K562 treated with DMSO at 1 percent for 48 hours (cell line): ENCODE results near the gene DTYMK. TPM values are rescaled to one million over a fixed set of nuclear protein-coding genes. Genes with fewer than 3 reads are reported as not detected.

ENCODE experiments used
- total RNA-seq: library from RNA; unstranded; fragments of 300-600 nt; gene quantifications from 2 replicates; pipeline ENCODE4 v1.2.3, GENCODE V29; 2022; ENCODE audit warnings: low replicate concordance; ENCODE audit errors: extremely low read depth

DTYMK gene
- not detected in 2 replicates for total RNA-seq

GRCh38 chr2:241686650-241687425, at the start of gene DTYMK:
TSS of gene DTYMK (minus strand) at chr2:241686815. CDS start at chr2:241686783, 32 bp downstream.

GRCh38 chr2:241734467-241735208, 48.0 kb upstream of the DTYMK start, which contains the start of gene D2HGDH:
TSS of gene D2HGDH (plus strand) at chr2:241734630. CDS start at chr2:241735225, 595 bp downstream.

GRCh38 chr2:241701399-241702154, 15.0 kb upstream of the DTYMK start, which contains the start of gene ING5:
TSS of gene ING5 (plus strand) at chr2:241702039. CDS start at chr2:241702066, 27 bp downstream.

GRCh38 chr2:241637018-241637794, 49.4 kb downstream of the DTYMK start, which contains the start of the genes ATG4B and THAP4:
TSS of gene ATG4B (plus strand) at chr2:241637693. CDS start at chr2:241637715, 22 bp downstream.
TSS of gene THAP4 (minus strand) at chr2:241637158. CDS start at chr2:241637017, 141 bp downstream.

Other genes starting within 250 kb of the DTYMK start
- 745 TPM in 1 of 2 replicates, not detected in the other for gene STK25, start 178.2 kb downstream of the DTYMK start, total RNA-seq
- not detected in 2 replicates for gene BOK, start 128.1 kb downstream of the DTYMK start, total RNA-seq
- 613 TPM in 1 of 2 replicates, not detected in the other for gene THAP4, start 49.7 kb downstream of the DTYMK start, total RNA-seq
- not detected in 2 replicates for gene ATG4B, start 49.1 kb downstream of the DTYMK start, total RNA-seq
- gene ING5, start 15.2 kb upstream of the DTYMK start, total RNA-seq, result not detected in 2 replicates
- not detected in 2 replicates for gene D2HGDH, start 47.8 kb upstream of the DTYMK start, total RNA-seq
- not detected in 2 replicates for gene GAL3ST2, start 90.0 kb upstream of the DTYMK start, total RNA-seq
- not detected in 2 replicates for gene NEU4, start 122.4 kb upstream of the DTYMK start, total RNA-seq
- not detected in 2 replicates for gene PDCD1, start 172.1 kb upstream of the DTYMK start, total RNA-seq
- not detected in 2 replicates for gene RTP5, start 182.9 kb upstream of the DTYMK start, total RNA-seq